B cell (primary cell): Measurements from ENCODE around the gene IGHMBP2. TPM values are rescaled to one million over a fixed set of nuclear protein-coding genes. Genes with fewer than 3 reads are reported as not detected.

Experiments
- ATAC-seq: fragments of 200-7000 bp; cut with Tn5 transposase; one replicate; pipeline ENCODE4 v1.10.0; 2021; ENCODE audit warnings: low read depth, mild to moderate bottlenecking, moderate number of reproducible peaks, moderate library complexity
- CTCF ChIA-PET: fragments of 350-600 bp; sonication (Branson Sonifier 250); formaldehyde crosslinking; loops from one replicate; lab custom pipeline; 2021; ENCODE audit warnings: antibody characterized with exemption, inconsistent platforms; lab: Charles Lee
- POLR2A ChIA-PET: fragments of 350-600 bp; sonication (Branson Sonifier 250); formaldehyde crosslinking; loops from one replicate; lab custom pipeline; 2021; ENCODE audit warnings: antibody characterized with exemption; lab: Charles Lee
- DNase-seq: peaks from one replicate; pipeline ENCODE4 v3.0.0; 2013
- H2AFZ ChIP-seq: 2 replicates; pipeline ENCODE4 v1.6.1; 2012; ENCODE audit warnings: mild to moderate bottlenecking, low read depth, low read length; ENCODE audit not compliant: insufficient read depth, poor library complexity, severe bottlenecking
- H3K27ac ChIP-seq, 2 donors: 1 replicate in 1 of 2; 2 replicates in 1 of 2; pipeline ENCODE4 v1.5.1; 2012 to 2013; ENCODE audit warnings: low read length in 2 of 2, mild to moderate bottlenecking in 2 of 2, moderate library complexity in 1 of 2
- H3K27me3 ChIP-seq, 4 experiments: fragments of 200-600 bp in 1 of 4; sonication (generic) in 1 of 4; replicated peaks in 1 of 4; 1 replicate in 2 of 4; 2 replicates in 2 of 4; pipeline versions ENCODE4 v1.6.1 to v1.7.0; 2013 to 2016; ENCODE audit warnings: low read length in 3 of 4, mild to moderate bottlenecking in 2 of 4, mixed read lengths in 1 of 4, moderate library complexity in 1 of 4; ENCODE audit not compliant: insufficient read depth in 4 of 4, control insufficient read depth in 3 of 4; ENCODE audit errors: control extremely low read depth in 1 of 4
- H3K36me3 ChIP-seq, 2 experiments: replicated peaks in 1 of 2; 1 replicate in 1 of 2; 2 replicates in 1 of 2; pipeline versions ENCODE4 v1.6.1 to v1.7.1; 2013; ENCODE audit warnings: low read length in 1 of 2; ENCODE audit not compliant: insufficient read depth in 2 of 2, control insufficient read depth in 1 of 2; ENCODE audit errors: control extremely low read depth in 1 of 2, extremely low read depth in 1 of 2
- H3K4me1 ChIP-seq, 2 donors: fragments of 200-600 bp in 1 of 2; sonication (generic) in 1 of 2; 1 replicate in 1 of 2; 2 replicates in 1 of 2; pipeline versions ENCODE4 v1.5.1 to v1.6.1; 2013 to 2017; ENCODE audit warnings: low read length in 2 of 2; ENCODE audit not compliant: control insufficient read depth in 2 of 2, insufficient read depth in 2 of 2
- H3K4me2 ChIP-seq: replicated peaks from 2 replicates; pipeline ENCODE3; 2012; ENCODE audit warnings: mild to moderate bottlenecking, low read depth, low read length; ENCODE audit not compliant: poor library complexity, severe bottlenecking
- H3K4me3 ChIP-seq, 5 experiments: fragments of 200-600 bp in 1 of 5; sonication (generic) in 1 of 5; 1 replicate in 3 of 5; 2 replicates in 2 of 5; pipeline versions ENCODE4 v1.5.1 to v1.7.0; 2011 to 2016; ENCODE audit warnings: low read length in 4 of 5, mild to moderate bottlenecking in 4 of 5, low read depth in 2 of 5, control low read depth in 1 of 5, moderate library complexity in 1 of 5; ENCODE audit not compliant: insufficient read depth in 1 of 5; ENCODE audit errors: control extremely low read depth in 1 of 5, extremely low read depth in 1 of 5
- H3K79me2 ChIP-seq: fragments of 200-600 bp; sonication (generic); one replicate; pipeline ENCODE4 v1.6.0; 2016; ENCODE audit warnings: low read length; ENCODE audit not compliant: control insufficient read depth, insufficient read depth
- H3K9ac ChIP-seq: fragments of 200-600 bp; sonication (generic); 2 replicates; pipeline ENCODE4 v1.6.1; 2017; ENCODE audit warnings: mild to moderate bottlenecking, low read length, moderate library complexity
- H3K9me3 ChIP-seq, 3 donors: one replicate each; pipeline versions ENCODE4 v1.6.1 to v1.7.1; 2013; ENCODE audit warnings: low read length in 2 of 3; ENCODE audit not compliant: control insufficient read depth in 2 of 3, insufficient read depth in 1 of 3; ENCODE audit errors: control extremely low read depth in 1 of 3
- H4K20me1 ChIP-seq: 2 replicates; pipeline ENCODE4 v1.6.0; 2012; ENCODE audit warnings: mild to moderate bottlenecking, low read length; ENCODE audit not compliant: insufficient read depth, control insufficient read depth, poor library complexity, severe bottlenecking
- H3K27ac Mint-ChIP-seq: one replicate; pipeline ENCODE4 v1.8.0; 2021; ENCODE audit warnings: mixed read lengths
- H3K27me3 Mint-ChIP-seq: one replicate; pipeline ENCODE4 v1.8.0; 2021; ENCODE audit warnings: mixed read lengths
- H3K4me1 Mint-ChIP-seq: one replicate; pipeline ENCODE4 v1.8.0; 2021; ENCODE audit warnings: mixed read lengths
- H3K4me3 Mint-ChIP-seq: one replicate; pipeline ENCODE4 v1.8.0; 2021; ENCODE audit warnings: mixed read lengths
- H3K9me3 Mint-ChIP-seq: one replicate; pipeline ENCODE4 v1.8.0; 2022; ENCODE audit warnings: mixed read lengths; ENCODE audit not compliant: insufficient read depth
- EZH2 ChIP-seq: IDR thresholded peaks from 2 replicates; pipeline ENCODE4 v1.6.1; 2012; ENCODE audit warnings: borderline replicate concordance, low read depth, mild to moderate bottlenecking, moderate library complexity, low read length; ENCODE audit not compliant: insufficient read depth, poor library complexity, severe bottlenecking
- WGBS: methylation state at CpG from one replicate; pipeline ENCODE4 v1.1.5; 2013; ENCODE audit warnings: missing lambda C conversion rate; ENCODE audit not compliant: insufficient coverage; 5-methylcytosine and 5-hydroxymethylcytosine counted together
- intact Hi-C: fragments of 100-400 bp; cut with micrococcal nuclease; formaldehyde crosslinking; loops from one replicate; pipeline ENCODE4 v1.10.0; 2022
- polyA plus RNA-seq: library from polyadenylated mRNA; depleted of rRNA; stranded (reverse); fragments of >200 nt; gene quantifications from 2 replicates; pipeline ENCODE4 v1.2.3, GENCODE V29; 2012
- total RNA-seq, 2 donors: library from RNA; stranded (reverse); fragments of 120-200 nt in 1 of 2; gene quantifications; 1 replicate in 1 of 2; 2 replicates in 1 of 2; pipeline versions ENCODE4 v1.2.3 to v1.2.4, GENCODE V29; 2013 to 2022
- TF ChIP-seq, protein P1 (sequence below): fragments of 200-600 bp; IDR thresholded peaks from one replicate; pipeline ENCODE4 v1.8.0; 2022; ENCODE audit warnings: antibody characterized with exemption, mild to moderate bottlenecking

The IGHMBP2 gene
- total and polyA plus RNA-seq, 2 donors (not counting 1 experiment from before 2014, with no cell fraction given) = 41.4 to 42.9 TPM

DNA sequence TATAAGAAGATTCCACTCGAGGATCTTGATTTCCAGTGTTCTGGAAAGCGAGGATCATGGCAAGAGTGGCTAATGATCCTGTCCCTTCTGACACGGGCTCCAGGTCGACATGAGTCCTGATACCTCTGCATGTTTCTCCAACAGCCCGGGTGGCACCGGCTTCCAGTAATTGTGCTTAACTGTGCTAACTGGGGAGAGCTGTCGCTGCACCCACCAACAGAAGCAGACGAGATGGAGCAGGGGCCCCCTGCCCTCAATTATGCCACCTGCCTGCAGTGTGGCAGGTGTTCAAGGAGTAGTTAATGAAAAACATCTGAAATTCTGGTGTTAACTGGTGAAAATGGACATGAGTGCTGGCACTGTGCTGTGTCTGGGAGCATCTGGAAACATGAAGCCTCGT lies 6.2 kb upstream of the IGHMBP2 start:
- Histone ChIP-seq H3K9ac (no peak overlapping the region), H2AFZ (no peak overlapping the region), H3K4me2 (no peak overlapping the region), H3K27ac (no peak overlapping the region), H3K79me2 (peaks cover 20% of the 10 kb centered on the region), H3K36me3 (peaks cover 0 to 43% of the 10 kb centered on the region in 2 experiments), H3K4me1 (peaks cover 0 to under 1% of the 10 kb centered on the region in 2 donors), H4K20me1 (peaks cover 14% of the 10 kb centered on the region), H3K27me3 (no peaks in the 10 kb centered on the region), H3K4me3 (no peak overlapping the region), H3K9me3 (no peaks in the 10 kb centered on the region)
- H3K4me1 Mint-ChIP-seq = peaks cover 10% of the 10 kb centered on the region
- H3K27ac Mint-ChIP-seq = no peak overlapping the region
- no peaks in the 10 kb centered on the region for H3K9me3 Mint-ChIP-seq
- ATAC-seq (no peak), DNase-seq (no peak)
- ChIA-PET CTCF (no interaction called here), POLR2A (no interaction called here)
- no peaks in the 10 kb centered on the region for H3K27me3 Mint-ChIP-seq
- H3K4me3 Mint-ChIP-seq = no peak overlapping the region
- TF ChIP-seq EZH2 = no peak
- TF ChIP-seq, protein P1, sequence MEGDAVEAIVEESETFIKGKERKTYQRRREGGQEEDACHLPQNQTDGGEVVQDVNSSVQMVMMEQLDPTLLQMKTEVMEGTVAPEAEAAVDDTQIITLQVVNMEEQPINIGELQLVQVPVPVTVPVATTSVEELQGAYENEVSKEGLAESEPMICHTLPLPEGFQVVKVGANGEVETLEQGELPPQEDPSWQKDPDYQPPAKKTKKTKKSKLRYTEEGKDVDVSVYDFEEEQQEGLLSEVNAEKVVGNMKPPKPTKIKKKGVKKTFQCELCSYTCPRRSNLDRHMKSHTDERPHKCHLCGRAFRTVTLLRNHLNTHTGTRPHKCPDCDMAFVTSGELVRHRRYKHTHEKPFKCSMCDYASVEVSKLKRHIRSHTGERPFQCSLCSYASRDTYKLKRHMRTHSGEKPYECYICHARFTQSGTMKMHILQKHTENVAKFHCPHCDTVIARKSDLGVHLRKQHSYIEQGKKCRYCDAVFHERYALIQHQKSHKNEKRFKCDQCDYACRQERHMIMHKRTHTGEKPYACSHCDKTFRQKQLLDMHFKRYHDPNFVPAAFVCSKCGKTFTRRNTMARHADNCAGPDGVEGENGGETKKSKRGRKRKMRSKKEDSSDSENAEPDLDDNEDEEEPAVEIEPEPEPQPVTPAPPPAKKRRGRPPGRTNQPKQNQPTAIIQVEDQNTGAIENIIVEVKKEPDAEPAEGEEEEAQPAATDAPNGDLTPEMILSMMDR = no peak
- intact Hi-C loops = no loop called here
- 99% methylated on average over 7 of the region's 9 CpGs for WGBS

DNA sequence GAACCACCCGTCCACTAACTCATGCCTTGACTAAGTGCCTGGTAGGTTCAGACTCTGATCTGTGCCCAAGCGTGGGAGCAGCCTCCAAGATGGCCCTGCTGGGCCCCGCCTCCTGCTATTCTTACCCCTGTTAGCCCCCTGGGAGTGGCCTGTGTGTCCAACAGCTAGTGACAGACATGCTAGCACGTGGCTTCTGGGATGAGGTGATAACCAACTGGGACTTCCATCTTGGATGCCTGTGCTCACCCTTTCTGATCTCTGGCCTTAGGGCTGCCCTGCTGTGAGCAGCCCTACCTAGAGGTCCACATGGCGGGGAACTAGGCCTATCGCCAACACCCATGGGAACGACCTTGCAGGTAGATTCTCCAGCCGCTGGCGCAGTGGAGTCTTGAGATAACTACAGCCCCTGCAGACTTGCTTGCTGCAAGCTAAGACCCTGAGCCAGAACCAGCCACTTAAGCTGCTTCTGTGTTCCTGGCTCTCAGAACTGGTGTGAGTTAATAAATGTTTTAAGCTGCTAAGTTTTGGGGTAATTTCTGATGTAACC lies 2.8 kb upstream of the IGHMBP2 start:
- intact Hi-C loops = loop anchor here (10.0 kb wide), 1 partner anchor 774 kb away; the partner anchor contains the start of gene LTO1
- H3K27ac Mint-ChIP-seq = no peak overlapping the region
- no peaks in the 10 kb centered on the region for H3K27me3 Mint-ChIP-seq
- peaks cover 41% of the 10 kb centered on the region for H3K4me1 Mint-ChIP-seq
- peaks cover 14% of the 10 kb centered on the region for H4K20me1 ChIP-seq
- no peaks in the 10 kb centered on the region for H3K27me3 ChIP-seq
- H3K79me2 ChIP-seq = peaks cover 55% of the 10 kb centered on the region
- peaks cover 14 to 21% of the 10 kb centered on the region in 2 donors for H3K4me1 ChIP-seq
- CTCF ChIA-PET = no interaction called here
- H2AFZ ChIP-seq = no peak overlapping the region
- no peak for DNase-seq
- WGBS = 98% methylated on average over 9 of the region's 9 CpGs
- H3K9ac ChIP-seq = no peak overlapping the region
- POLR2A ChIA-PET = no interaction called here
- ATAC-seq = no peak
- TF ChIP-seq, protein P1 = no peak
- TF ChIP-seq EZH2 = no peak
- no peak overlapping the region for H3K4me3 Mint-ChIP-seq
- H3K9me3 ChIP-seq = no peaks in the 10 kb centered on the region
- no peak overlapping the region for H3K4me2 ChIP-seq
- peaks cover 0 to 27% of the 10 kb centered on the region in 2 experiments for H3K36me3 ChIP-seq
- no peaks in the 10 kb centered on the region for H3K9me3 Mint-ChIP-seq
- no peak overlapping the region for H3K4me3 ChIP-seq
- H3K27ac ChIP-seq = no peak overlapping the region
